ENCODE data around the gene FN1.

FN1 gene

DNA sequence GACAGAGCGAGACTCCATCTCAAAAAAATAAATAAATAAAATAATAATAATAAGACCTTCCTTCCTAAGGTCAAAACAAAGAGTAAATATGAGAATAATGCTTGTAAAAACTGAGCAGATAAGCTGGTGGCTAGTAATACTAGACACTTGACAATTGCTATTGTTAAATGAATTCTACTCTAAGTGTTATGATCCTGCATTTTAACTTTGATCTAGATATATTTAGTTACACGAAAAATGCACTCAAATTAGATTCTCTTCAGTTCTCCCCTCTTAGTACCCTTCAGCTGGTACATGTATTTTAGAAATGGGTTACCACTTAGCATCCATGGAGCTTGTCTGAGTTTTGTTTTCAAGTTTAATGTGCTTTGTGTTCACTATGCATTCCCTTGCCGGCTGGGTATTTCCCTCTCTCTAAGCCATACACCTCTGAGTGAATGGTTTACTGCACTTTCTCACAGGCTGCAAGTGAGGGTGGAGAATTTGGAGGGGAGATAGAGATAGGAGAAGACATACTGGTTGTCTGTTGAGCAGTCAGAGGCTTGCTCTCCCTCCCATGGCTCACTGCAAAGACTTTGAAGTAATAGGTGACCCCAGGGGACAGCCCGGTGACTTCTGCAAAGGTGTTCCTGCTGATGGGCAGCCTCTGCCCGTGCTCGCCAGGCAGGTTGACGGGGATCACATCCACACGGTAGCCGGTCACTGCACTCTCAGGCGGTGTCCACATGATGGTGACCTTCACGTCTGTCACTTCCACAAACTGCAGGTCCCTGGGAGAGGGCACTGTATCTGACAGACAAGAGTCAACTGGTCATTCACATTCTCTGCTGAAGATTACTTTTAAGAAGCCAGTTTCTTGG is 29.9 kb downstream of the FN1 start:
- no peak for DNase-seq

GRCh38 chr2:215404348-215405012 is 31.4 kb downstream of the FN1 start:
- DNase-seq, result no peak

- no peak for DNase-seq
Measured at GRCh38 chr2:215403441-215404347, 32.2 kb downstream of the FN1 start.

GRCh38 chr2:215401896-215402379 is 33.9 kb downstream of the FN1 start:
- peak; percentile 81 for DNase-seq

- DNase-seq, result no peak
Measured at GRCh38 chr2:215399067-215399716, 36.7 kb downstream of the FN1 start.

- DNase-seq, result no peak
Measured at GRCh38 chr2:215397632-215398341, 38.1 kb downstream of the FN1 start.

- DNase-seq, result no peak
Measured at GRCh38 chr2:215396595-215397313, 39.1 kb downstream of the FN1 start.

DNA sequence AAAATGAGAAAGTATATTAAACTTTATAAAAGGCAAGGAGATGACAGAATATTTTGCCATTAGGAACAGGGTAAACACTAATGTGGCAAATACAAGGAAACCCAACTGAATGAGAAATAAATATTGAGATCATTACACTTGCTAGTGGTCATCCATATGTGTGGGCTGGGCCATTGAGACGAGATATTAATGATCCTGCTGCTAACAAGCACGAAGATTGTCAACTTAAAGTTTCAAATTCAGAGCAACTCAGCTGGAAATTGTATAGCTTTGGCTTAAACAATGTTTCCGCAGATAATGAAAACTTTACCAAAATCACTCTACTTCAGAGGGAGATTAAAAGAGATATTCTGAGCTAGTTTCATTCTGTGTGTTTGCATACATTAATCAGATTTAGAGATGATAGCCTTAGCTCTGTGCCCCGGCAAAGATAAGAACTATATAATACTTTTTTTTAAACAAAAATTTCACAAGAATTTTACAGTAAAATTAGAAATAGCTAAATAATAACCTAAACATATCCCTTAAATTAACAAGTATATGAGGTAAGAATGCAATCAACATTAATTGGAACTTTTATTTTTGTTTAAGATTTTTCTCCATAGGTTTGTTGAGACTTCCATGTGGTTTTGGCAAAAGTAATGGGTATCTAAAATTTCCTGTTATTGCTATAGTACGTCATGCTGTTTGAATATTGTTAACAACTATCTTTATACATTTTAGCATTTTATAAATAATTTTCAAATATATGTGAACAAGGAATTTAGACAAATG is 40.0 kb downstream of the FN1 start:
- DNase-seq, result no peak

GRCh38 chr2:215394102-215394805 is 41.6 kb downstream of the FN1 start:
- no peak for DNase-seq

- no peak for DNase-seq
Measured at GRCh38 chr2:215392687-215393270, 43.1 kb downstream of the FN1 start.

DNA sequence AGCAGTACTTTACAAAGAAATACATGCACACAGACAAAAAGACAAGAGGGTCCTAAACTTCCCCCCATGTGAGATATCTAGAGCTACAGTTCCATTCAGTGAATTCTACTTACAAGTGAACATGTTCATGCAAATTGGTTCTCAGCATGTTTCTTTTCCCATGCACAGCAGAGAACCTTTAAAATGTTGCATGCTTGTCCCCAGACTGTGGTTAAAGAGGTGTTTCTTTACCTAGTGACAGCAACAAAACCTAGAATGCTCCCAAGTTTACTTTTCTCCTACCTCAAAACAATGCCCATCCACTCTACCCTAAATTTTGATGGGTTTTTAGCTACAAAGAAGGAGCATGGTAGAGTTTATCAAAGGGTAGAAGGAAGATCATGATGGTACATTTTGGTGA is 43.7 kb downstream of the FN1 start:
- DNase-seq, result no peak

- DNase-seq, result no peak
Measured at GRCh38 chr2:215391531-215391930, 44.3 kb downstream of the FN1 start.

DNA sequence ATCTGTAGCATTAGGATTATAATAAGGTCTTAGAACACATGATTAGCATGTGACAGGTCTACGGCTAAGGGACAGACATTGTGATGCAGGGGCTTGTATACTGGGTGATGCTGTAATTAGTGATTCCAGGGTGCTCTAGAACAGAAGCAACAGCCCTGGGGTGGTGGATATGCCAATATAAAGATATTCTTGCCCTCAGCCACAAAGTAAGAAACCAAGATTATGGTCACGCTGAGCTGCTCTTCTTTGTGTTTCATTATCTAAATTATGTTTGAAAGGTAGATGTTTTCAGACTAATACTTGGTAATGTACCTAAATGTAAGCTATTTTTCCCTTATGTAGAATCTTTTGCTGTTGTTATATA is 45.3 kb downstream of the FN1 start:
- DNase-seq, result no peak

- DNase-seq, result no peak
Measured at GRCh38 chr2:215388002-215388728, 47.7 kb downstream of the FN1 start.

DNA sequence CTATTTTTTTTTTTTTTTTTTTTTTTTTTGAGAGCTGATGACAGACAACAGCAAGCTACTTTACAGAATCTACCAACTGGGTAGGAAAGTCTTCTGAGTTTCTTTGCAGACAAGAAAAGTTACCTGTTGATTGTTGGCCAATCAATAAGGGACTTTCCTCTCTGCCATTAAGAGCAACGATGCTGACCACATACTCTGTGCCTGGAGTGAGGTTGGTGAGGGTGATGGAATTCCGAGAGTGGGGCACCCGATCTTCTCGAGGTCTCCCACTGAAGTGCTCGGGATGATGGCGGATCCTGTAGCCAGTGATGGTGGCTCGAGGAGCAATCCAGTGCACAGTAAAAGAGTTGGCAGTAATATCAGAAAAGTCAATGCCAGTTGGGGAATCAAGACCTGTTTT is 49.3 kb downstream of the FN1 start:
- DNase-seq, result no peak

DNA sequence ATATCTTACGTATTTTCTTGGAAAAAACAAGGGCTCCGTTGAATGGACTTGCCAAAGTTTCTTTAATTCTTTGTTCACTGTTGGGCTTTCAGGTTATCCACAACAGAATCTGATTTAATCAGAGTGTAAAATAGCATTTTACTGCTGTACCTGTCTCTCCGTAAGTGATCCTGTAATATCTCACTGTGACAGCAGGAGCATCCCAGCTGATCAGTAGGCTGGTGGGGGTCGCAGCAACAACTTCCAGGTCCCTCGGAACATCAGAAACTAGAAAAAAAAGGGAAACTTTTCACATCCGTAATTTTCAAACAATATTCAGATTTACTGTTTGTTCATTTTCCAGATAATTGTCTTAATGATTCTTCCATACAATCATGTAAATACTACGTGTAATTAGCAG is 51.2 kb downstream of the FN1 start:
- no peak for DNase-seq

DNA sequence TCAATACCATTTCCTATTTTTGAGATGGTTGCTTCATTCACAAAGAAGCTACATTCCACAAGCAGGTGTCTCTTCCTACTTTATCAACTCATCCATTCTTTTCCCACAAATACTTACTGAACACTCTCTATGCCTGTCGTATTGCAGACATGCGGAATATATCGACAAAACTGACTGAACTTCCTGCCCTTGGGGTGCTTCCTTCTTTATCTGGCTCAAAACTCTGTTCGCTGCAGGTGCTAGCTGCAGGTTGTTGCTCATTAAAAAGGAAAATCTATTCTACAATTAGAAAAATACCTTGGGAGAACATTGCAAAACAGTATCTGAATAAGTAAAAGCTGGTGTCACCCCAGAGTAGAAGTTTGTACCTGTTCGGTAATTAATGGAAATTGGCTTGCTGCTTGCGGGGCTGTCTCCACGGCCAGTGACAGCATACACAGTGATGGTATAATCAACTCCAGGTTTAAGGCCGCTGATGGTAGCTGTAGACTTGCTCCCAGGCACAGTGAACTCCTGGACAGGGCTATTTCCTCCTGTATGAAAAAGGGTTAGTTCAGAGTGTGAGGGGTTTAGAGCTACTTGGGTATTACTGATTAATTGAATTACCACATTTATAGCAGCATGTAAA is 52.1 kb downstream of the FN1 start:
- DNase-seq, result no peak

GRCh38 chr2:215382480-215382879 is 53.4 kb downstream of the FN1 start:
- DNase-seq, result no peak
